Stimulated activated CD4-positive, alpha-beta T cell treated with anti-CD3 and anti-CD28 coated beads, Interleukin-1b, Interleukin-23, amount 100 ng/mL, for 48 hours (primary cell): ENCODE results near the gene PAIP2.
"Not testable (repeated sequence)": the region's sequence is repeated elsewhere in the genome, so short reads cannot be mapped to it uniquely, and the experiment has no call there.

Experiments
- DNase-seq: peaks from one replicate; pipeline ENCODE4 v3.0.0-alpha.2; 2020

The PAIP2 gene

DNA sequence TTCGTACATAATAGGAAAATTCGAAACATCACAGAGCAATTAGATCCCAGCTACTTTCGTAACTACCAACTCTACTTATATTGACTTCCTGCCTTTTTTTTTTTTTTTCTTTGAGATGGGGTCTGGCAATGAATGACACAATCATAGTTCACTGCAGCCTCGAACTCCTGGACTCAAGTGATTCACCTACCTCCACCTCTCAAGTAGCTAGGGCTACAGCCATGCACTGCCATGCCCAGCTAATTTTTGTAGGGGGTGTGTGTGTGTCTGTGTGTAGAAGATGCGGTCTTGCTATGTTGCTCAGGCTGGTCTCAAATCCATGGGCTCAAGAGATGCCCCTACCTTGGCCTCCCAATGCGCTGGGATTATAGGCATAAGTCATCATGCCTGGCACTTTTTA lies 5.8 kb upstream of the PAIP2 start:
- DNase-seq: no peak

DNA sequence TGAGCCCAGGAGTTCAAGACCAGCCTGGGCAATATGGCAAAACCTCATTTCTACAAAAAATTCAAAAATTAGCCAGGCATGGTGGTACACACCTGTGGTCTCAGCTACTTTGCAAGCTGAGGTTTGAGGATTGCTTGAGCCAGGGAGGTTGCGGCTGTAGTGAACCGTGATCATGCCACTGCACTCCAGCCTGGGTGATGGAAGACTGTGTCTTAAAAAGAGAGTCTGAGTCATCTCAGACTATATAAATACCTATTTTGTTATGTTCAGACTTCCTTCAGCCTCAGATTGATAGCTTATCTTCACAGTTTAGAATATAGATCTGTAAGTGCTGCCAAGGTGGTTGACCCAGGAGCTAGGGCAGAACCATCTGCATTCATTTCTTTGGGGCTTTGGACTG lies 1.6 kb upstream of the PAIP2 start:
- no peak for DNase-seq

DNA sequence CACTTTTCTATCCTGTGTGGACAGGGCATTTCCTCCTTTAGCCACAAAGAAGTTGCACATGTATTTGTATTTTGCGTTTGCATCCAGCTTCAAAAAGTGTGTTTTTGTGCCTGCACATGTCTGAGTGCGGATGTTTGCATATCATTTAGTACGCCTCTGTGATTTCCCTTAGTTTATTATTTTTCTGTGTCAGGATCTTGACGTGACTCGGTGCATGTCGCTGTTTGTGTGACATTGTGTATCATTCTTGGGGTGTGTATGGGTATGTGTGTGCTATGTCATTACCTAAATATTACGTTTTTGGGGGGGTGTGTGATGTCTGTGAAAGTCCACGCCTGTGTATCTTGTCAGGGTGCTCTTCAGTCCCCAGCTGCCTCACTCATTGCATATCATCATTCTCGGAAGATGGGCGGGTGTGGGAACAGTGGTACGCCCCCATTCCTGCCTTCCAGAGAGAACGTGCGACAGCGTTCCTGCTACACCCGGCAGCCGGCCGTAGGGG lies 416 bp upstream of the PAIP2 start:
- no peak for DNase-seq

DNA sequence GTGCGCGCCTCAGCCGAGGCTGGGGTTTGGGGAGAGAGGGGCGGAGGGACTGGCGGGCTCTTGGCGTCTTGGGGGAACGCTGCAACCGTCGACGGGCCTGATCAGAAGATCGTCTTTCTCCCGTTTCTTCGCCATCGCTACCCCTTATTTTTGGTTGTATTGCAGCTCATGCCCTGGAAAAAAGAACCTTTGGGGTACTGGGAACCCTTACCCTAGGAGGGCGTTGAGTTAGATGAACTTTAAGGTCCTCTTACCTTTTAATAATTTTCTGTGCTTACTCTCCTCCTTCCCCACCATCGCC lies 719 bp downstream of the PAIP2 start:
- no peak for DNase-seq

DNA sequence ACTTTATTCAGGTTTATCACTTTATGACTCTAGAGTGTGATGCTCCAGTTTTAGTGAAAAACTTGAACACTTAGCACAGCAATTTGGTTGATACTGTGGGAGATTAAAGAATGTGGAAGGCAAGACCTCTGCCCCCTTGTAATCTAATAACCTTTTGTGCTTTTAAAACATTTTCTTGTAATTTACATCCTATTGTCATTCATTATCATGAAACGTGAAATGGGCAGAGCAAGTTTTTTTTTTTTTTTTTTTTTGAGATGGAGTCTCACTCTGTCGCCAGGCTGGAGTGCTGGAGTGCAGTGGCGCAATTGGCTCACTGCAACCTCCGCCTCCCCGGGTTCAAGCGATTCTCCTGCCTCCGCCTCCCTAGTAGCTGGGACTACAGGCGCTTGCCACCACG lies 1.8 kb downstream of the PAIP2 start:
- DNase-seq: no peak

DNA sequence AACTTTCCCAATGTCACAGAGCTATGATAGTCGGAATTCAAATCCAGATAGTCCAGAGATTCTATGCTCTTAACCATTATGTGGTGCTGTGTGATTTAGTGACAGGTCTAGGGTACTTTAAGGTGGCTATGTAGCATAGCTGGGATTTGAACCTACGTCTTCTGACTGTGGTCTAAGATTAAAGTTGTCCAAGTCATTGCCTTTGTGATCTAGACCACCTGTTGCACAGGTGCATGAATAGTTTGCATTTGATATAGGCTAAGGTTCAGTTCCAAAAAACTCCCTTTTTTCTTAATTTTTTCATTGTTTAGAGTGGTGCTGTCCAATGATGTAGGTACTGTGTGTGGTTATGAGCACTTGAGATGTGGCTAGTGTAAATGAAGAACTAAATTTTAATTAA lies 2.5 kb downstream of the PAIP2 start:
- no peak for DNase-seq

DNA sequence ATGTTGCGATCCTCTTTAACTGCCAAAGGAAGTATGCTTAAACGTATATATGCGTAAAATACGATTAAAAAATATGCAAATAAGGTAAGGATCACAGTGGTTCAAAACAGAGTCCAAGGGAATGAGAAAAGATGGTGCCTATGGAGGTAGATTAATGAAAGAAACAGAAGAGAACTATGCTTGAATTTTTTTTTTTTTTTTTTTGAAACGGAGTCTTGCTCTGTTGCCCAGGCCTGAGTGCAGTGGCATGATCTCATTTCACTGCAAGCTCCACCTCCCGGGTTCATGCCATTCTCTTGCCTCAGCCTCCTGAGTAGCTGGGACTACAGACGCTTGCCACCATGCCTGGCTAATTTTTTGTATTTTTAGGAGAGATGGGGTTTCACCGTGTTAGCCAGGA lies 3.8 kb downstream of the PAIP2 start:
- not testable (repeated sequence) for DNase-seq

DNA sequence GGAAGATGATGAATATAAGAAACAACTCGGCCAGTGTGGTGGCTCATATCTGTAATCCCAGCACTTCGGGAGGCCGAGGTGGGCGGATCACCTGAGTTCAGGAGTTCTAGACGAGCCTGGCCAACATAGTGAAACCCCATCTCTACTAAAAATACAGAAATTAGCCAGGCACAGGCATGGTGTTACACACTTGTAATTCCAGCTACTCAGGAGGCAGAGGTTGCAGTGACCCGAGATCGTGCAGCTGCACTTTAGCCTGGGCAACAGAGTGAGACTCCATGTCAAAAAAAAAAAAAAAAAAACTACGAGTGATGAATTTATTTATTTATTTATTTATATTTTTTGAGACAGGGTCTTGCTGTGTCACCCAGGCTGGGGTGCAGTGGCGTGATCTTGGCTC lies 6.2 kb downstream of the PAIP2 start:
- not testable (repeated sequence) for DNase-seq

DNA sequence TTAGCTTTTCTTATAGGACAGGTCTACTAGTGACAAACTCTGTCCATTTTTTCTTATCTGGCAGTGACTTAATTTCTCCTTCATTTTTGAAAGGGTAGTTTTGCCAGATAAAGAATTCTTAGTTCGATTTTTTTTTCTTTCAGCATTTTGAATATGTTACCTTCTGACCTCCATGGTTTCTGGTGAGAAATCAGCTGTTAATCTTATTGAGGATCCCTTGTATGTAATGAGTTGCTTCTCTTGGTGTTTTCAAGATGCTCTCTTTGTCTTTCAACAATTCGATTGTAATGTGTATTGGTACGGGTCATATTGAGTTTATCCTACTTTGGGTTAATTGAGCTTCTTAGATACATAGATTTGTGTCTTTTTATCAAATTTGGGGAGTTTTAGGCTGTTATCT lies 12.5 kb downstream of the PAIP2 start:
- no peak for DNase-seq

DNA sequence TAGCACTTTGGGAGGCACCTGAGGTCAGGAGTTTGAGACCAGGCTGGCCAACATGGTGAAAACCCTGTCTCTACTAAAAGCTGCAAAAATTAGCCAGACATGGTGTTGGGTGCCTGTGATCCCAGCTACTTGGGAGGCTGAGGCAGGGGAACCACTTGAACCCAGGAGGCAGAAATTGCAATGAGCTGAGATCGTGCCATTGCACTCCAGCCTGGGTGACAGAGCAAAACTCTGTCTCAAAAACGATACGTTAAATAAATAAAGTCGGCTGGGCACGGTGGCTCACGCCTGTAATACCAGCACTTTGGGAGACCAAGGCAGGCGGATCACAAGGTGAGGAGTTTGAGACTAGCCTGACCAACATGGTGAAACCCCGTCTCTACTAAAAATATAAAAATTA lies 14.2 kb downstream of the PAIP2 start:
- DNase-seq: not testable (repeated sequence)

DNA sequence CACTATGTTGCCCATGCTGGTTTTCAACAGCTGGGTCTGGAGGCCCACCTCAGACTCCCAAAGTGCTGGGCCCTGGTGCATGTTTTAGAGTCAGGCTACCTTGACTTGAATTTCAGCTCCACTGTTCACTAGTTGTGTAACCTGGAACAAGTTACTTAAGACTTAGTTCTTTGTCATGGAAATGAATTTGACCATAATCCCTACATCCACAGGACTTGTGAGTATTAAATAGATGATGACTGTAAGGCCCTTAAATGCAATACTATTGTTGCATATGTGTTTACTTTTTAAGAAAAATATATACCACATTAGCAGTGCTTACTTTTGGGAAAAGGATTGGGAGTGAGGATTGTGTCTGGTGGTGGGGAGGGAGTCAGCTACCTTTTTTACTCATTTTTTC lies 16.4 kb downstream of the PAIP2 start:
- DNase-seq: no peak

DNA sequence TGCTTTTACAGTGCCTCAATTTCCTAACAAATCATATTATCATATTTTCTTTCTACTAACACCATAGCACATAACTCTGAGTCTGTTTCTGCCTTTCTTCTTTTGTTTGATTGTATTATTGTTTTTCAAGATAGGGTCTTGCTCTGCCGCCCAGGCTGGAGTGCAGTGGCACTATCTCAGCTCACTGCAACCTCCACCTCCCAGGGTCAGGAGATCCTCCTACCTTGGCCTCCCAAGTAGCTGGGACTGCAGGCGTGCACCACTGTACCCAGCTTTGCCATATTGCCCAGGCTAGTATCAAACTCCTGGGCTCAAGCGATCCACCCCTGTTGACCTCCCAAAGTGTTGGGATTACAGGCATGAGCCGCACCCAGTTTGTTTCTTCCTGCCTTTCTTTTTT lies 18.7 kb downstream of the PAIP2 start:
- no peak for DNase-seq

DNA sequence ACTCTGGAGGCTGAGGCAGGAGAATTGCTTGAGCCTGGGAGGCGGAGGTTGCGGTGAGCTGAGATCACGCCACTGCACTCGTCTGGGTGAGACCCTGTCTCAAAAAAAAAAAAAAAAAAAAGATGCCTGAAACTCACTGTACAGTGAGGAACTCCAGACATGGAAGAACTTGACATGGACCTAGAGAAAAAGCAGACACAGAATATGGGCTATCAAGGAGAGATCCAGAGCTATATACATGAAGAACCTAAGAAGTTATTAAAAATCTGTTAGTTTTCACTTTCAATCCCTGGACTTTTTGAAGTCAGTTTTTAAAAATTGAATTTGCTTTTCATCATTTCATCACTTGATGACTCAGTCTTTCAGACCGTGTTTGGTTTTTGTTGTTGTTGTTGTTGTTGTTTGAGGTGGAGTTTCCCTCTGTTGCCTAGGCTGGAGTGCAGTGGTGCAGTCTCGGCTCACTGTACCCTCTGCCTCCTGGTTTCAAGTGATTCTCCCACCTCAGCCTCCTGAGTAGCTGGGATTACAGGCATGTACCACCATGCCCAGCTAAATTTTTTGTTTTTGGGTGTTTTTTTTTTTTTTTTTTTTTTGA lies 20.3 kb downstream of the PAIP2 start:
- DNase-seq: no peak

DNA sequence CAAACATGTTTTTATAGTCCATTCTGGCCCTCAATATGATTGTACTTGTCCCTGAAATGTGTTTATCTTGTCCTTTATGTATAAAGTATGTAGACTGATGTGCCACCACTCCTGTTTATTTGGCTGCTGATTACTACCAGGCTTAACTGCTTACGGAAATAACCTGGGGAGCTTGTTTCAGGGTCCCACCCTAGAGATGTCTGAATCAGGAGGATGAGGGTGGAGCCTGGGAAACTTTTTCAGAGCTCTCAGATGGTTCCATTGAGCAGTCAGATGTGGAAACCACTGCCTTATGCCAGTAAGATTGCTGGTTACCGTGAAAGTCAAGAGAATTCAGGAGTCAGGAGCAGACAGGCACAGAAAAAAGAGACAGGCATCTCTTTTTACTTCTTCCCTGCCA lies 22.3 kb downstream of the PAIP2 start:
- no peak for DNase-seq

DNA sequence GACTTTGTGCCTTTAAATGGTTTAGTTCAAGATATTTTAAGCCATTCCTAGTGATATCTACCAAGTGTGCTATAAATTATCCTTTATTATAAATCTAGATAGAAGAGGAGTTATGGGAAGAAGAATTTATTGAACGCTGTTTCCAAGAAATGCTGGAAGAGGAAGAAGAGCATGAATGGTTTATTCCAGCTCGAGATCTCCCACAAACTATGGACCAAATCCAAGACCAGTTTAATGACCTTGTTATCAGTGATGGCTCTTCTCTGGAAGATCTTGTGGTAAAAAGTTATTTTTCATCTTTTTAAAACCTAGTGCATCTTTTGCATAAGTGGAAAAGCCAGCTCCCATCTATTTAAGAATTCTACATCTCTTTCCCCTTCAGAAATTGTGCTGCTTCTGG lies 22.8 kb downstream of the PAIP2 start:
- DNase-seq: no peak

DNA sequence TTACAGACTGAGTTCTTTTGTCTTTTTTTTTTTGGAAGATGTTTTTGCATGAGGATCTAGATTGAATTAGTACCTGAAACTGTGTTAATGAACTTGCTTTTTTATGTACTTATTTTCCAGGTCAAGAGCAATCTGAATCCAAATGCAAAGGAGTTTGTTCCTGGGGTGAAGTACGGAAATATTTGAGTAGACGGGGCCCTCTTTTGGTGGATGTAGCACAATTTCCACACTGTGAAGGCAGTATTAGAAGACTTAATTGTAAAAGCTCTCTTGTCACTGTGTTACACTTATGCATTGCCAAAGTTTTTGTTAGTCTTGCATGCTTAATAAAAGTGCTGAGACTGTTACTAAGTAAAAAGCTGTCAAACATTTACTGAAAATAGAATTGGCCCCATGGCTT lies 27.0 kb downstream of the PAIP2 start:
- DNase-seq: no peak

DNA sequence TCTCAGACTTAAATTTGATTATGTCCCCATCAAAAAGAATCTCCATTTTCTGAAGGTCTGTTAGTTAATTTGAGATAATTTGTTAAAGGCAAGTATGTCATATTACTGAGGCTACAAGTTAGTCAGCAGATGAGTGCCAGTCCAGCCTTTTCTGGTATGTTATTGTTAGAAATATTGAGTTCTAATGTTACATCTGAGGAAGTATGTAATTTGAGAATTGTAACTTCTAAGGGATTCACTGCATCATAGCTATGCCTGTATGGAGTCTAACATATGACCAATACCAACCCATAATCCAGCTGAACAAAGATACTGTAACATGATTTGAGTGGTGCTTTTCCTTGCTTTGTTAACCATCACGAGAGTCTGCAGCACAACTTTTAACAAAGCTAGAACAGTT lies 27.5 kb downstream of the PAIP2 start:
- no peak for DNase-seq

DNA sequence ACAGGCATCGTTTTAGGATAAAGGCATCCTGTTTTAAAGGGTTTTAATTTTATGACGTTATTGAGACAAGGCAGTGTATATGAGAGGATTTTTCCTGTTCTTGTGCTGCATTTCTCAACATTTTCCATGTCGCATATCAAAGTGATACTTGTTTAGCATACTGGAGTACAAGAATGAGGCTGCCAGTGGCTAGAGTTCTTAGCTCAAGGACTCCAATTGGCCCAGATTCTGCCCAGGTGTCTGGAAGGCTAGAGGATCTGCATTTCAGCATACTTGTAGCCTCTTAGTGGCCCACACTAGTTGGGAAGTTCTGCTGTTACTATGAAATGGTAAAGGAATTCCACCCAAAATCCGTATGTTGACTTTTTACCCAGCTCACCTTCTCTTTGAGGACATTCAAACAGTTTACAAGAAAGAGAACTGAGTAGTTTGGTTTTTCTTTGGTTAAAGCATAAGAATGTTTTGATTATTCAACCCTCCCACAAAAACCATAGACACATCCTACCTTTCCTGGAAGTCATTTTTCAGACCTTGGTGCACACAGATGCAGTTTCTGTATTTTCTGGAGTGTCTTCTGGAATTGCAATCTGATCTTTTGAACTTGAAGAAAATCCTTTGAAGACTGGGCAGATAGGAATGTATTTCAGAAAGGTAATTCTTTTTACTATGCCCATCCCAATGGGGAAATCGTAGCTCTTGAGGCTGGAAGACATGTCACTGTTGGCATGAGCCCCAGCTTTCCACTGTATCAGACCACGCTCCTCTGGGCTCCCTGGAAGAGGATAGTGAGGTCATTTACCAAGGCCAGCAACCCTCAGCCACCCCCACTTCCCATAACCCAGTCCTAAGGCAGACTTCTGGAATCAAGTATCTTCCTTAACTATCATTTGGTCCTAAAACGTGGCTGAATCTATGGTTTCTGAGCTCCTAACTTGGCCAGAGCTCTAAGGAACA lies 30.1 kb downstream of the PAIP2 start:
- no peak for DNase-seq

DNA sequence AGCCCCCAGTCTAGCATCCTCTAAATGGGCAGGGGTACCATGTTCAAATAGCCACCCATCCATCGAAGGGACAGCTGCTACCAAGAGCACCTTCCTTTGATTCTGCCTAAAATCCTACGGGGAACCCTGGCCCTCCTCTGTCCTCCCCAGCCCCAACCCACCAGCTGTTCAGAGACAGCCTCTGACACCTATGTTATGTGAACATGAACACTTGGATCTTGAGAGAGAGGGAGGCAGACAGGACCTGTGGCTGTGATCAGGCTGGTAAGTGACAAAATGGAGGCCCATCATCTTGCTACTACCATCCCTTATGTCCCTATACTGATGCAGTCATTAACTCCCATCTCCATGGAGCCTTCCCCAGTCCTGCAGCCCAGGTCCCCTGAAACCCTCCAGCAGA lies 33.3 kb downstream of the PAIP2 start:
- no peak for DNase-seq

DNA sequence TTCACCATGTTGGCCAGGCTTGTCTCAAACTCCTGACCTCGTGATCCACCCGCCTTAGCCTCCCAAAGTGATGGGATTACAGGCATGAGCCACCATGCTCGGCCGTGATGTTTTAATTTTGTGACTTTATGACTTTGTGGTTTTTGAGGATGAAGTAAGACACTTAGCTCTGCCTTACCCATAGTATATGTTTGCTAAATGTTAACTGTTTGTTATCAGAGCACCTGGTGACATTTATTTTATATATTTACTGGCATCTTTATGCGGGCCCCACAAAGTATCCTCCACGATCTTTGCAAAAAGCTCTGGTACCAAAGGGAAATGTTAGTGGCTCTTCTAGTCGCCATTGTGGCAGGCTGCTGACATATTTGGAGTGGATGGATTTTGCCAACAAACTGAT lies 34.7 kb downstream of the PAIP2 start:
- DNase-seq: no peak

DNA sequence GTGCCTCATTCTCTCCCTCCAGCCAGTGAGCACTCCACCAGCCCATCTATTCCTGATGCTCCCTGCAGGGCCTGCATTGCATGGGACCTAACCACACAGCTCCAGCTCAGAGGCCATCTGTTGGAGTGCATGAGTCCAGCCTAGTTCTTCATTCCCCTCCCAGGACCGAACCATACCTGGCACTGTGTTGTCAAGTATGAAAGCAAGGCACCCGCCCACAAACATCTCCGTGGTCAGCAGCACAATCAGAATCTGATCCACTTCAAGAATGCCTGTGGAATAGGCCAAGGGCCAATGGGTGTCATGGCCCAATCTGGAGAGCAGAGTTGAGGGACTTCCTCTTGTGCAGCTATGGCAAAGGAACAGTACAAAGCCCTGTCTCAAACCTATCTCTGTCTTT lies 35.6 kb downstream of the PAIP2 start:
- no peak for DNase-seq

DNA sequence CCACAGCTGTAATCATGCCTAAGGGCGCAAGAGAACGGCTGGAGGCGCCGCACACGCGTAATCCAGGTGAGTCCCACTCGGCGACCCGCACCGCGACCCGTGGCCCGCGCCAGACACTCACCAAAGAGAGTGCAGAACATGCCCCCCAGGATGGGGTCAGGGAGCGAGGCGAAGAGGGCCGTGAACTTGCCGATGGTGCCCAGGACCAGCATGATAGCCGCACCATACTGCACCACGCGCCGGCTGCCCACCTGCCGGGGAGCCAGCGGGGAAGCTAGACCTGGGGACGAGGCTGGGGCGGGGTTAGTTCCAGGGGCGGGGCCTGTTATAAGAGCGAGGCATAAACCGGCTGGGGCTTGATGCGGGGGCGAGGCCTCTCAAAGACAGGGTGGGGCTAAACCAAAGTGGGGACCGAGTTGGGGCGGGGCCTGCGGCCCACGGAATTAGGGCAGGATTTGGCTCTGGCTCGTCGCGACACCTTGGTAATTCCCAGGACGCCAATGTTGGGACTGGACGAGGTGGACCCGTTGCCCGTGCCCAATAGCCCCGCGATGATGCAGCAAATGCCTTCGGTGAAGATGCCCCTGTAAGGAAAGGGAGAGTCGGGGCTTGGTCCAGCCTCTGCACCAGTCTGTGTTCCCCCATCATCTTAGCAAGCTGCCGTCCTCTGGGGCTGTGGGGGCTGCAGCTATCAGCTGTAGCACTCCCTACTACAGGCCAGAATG lies 36.6 kb downstream of the PAIP2 start:
- DNase-seq: no peak

DNA sequence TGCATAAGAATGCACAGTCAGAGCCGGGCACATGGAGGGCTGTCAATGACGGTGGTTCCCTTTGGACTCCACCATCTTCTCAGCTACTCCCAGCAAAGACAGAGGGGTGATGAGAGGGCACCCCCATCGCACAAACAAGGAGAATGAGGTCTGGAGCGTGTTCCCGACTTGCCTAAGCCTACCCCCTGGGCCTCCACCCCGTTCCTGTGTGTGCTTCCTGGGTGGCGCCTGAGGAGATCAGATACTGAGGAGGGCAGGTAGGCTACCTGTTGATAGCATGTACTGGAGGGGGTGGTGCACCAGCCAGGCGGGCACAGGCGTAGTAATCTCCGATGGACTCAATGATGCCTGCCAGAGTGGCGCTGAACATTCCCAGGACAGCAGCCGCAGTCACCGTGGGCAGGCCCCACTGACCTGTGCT lies 37.3 kb downstream of the PAIP2 start:
- no peak for DNase-seq
